Adrenal gland (tissue), 12 donors: Measurements from ENCODE around the gene KANSL1L. TPM values are rescaled to one million over a fixed set of nuclear protein-coding genes. Genes with fewer than 3 reads are reported as not detected.

ENCODE experiments used
- DNase-seq, 7 donors: peaks; one replicate each; pipeline ENCODE4 v3.0.0-alpha.2; 2019 to 2020
- H3K27ac ChIP-seq, 5 donors: fragments of 200-600 bp; sonication (generic) in 4 of 5; 1 replicate in 3 of 5; 2 replicates in 2 of 5; pipeline versions ENCODE4 v1.5.1 to v1.8.0; 2016 to 2020; ENCODE audit warnings: mild to moderate bottlenecking in 1 of 5
- H3K27me3 ChIP-seq: fragments of 200-600 bp; 2 replicates; pipeline ENCODE4 v1.8.0; 2021
- H3K36me3 ChIP-seq, 2 donors: fragments of 200-600 bp; replicated peaks in 1 of 2; 1 replicate in 1 of 2; 2 replicates in 1 of 2; pipeline versions ENCODE4 v1.5.1 to v1.8.0; 2018 to 2022
- H3K4me1 ChIP-seq, 2 donors: fragments of 200-600 bp; replicated peaks in 1 of 2; 1 replicate in 1 of 2; 2 replicates in 1 of 2; pipeline versions ENCODE4 v1.5.1 to v1.8.0; 2018 to 2021
- H3K4me3 ChIP-seq, 4 donors: fragments of 200-600 bp; sonication (generic) in 3 of 4; one replicate each; pipeline ENCODE4 v1.5.1; 2016 to 2018
- H3K9me3 ChIP-seq, 3 donors: fragments of 200-600 bp; sonication (generic) in 1 of 3; replicated peaks in 1 of 3; 1 replicate in 2 of 3; 2 replicates in 1 of 3; pipeline versions ENCODE4 v1.5.1 to v1.8.0; 2016 to 2021
- CTCF ChIP-seq, 6 experiments: fragments of 450-650 bp in 4 of 6; fragments of 200-600 bp in 2 of 6; sonication (generic) in 1 of 6; IDR thresholded peaks; 1 replicate in 5 of 6; 2 replicates in 1 of 6; pipeline versions ENCODE4 v1.5.1 to v1.8.0; 2016 to 2021; ENCODE audit warnings: antibody characterized with exemption in 6 of 6, mild to moderate bottlenecking in 2 of 6, moderate library complexity in 1 of 6
- POLR2A ChIP-seq, 2 donors: fragments of 450-650 bp; IDR thresholded peaks; one replicate each; pipeline ENCODE4 v1.6.1; 2017; ENCODE audit warnings: antibody characterized with exemption in 2 of 2, mild to moderate bottlenecking in 2 of 2, moderate library complexity in 1 of 2
- WGBS, 4 donors: extraction: QIAGEN DNeasy Blood & Tissue Kit in 2 of 4; methylation state at CpG; one replicate each; pipeline versions ENCODE4 v1.1.5 to v1.1.7; 2013 to 2017; 5-methylcytosine and 5-hydroxymethylcytosine counted together
- intact Hi-C, 2 donors: fragments of 100-400 bp; cut with DNase I; formaldehyde crosslinking; loops; one replicate each; pipeline versions ENCODE4 v1.14.1 to v1.15.0; 2022 to 2023
- polyA plus RNA-seq, 3 donors: library from polyadenylated mRNA; stranded (reverse); fragments of 200-250 nt in 2 of 3; fragments of 350-450 nt in 1 of 3; fragmentation: Illumina TruSeq in 1 of 3; extraction: RNeasy Lipid Tissue Mini Kit (QIAGEN cat#74804) in 1 of 3; gene quantifications; one replicate each; pipeline ENCODE4 v1.2.3, GENCODE V29; 2013 to 2014
- total RNA-seq, 9 donors: library from RNA; depleted of rRNA in 4 of 9; stranded (reverse); fragments of >200 nt in 4 of 9; fragments of 120-200 nt in 1 of 9; fragmentation: NEBNext Ultra II Directional in 1 of 9; extraction: Animal tissue kit (Norgen Biotek cat#: 25700) in 1 of 9; gene quantifications; one replicate each; pipeline versions ENCODE4 v1.1.0 to v1.2.4, GENCODE V29; 2013 to 2023
- donor health status: healthy with polysubstance abuse.
- donor health status: Bipolar disorder and iron deficiency.
- donor health status: DM: yes; HTN: yes; CAD: no.
- donor health status: DM: no; HTN: no; CAD: no.
- donor health status: DM: no; HTN: no; CAD: no.
- donor health status: DM: yes; HTN: yes; CAD: no.

The KANSL1L gene
- total and polyA plus RNA-seq, 12 donors, result 5.4 to 36.3 (median 16.0) TPM

DNA sequence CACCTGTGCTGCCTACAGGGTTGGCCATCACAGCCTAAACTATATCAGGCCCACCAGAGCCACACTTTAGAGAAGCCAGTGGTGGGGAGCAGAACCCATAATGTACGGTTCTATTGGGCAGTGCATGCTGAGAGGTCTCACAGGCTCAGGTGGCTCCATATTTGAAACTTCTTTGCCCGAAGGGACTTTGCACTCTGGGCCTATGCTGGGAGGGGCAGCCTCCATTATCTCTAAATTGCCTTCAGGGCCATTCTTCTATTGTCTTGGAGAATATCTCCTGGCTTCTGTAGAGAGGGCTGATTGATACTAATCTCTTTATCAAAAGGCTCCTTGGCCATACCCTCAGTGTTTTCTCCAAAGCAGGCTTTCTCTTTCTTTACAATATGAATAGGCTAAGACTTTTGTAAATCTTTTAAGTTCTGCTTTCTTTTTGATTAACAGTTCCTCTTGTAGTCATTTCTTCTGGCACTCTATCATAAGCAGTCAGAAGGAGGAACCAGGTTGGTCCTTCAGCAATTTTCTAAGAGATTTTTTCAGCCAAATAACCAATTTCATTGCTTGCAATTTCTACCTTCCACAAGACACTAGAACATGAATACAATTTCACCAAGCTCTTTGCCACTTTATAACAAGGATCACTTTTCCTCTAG, 124.2 kb downstream of the KANSL1L start:
- Histone ChIP-seq H3K27ac (no peak overlapping the region), H3K4me3 (no peak overlapping the region), H3K27me3 (no peaks in the 10 kb centered on the region), H3K4me1 (no peaks in the 10 kb centered on the region), H3K36me3 (no peaks in the 10 kb centered on the region), H3K9me3 (no peaks in the 10 kb centered on the region)
- DNase-seq, result no peak
- 97 to 100% (median 99%) methylated on average over 2 of the region's 2 CpGs for WGBS, 4 donors
- intact Hi-C loops, result no loop called here
- TF ChIP-seq POLR2A (IDR thresholded peaks at IDR 0.05), result no peak
- no peak for TF ChIP-seq CTCF (IDR thresholded peaks at IDR 0.05)

GRCh38 chr2:210038078-210038477, 133.1 kb downstream of the KANSL1L start:
- intact Hi-C loops, result no loop called here
- no peak for DNase-seq
- 90 to 95% (median 93%) methylated on average over 3 of the region's 3 CpGs for WGBS, 4 donors
- H3K36me3 ChIP-seq, result no peaks in the 10 kb centered on the region
- no peaks in the 10 kb centered on the region for H3K9me3 ChIP-seq
- TF ChIP-seq CTCF (IDR thresholded peaks at IDR 0.05) (no peak), POLR2A (IDR thresholded peaks at IDR 0.05) (no peak)
- no peak overlapping the region for H3K27ac ChIP-seq
- H3K4me3 ChIP-seq, result no peak overlapping the region
- no peaks in the 10 kb centered on the region for H3K27me3 ChIP-seq
- H3K4me1 ChIP-seq, result no peaks in the 10 kb centered on the region

GRCh38 chr2:210035679-210036078, 135.5 kb downstream of the KANSL1L start:
- intact Hi-C loops, result no loop called here
- no peak overlapping the region for H3K27ac ChIP-seq
- WGBS, 4 donors, result 94 to 97% (median 96%) methylated on average over 4 of the region's 4 CpGs
- DNase-seq, result no peak
- H3K9me3 ChIP-seq, result no peaks in the 10 kb centered on the region
- peaks cover 0 to 1% of the 10 kb centered on the region in 2 donors for H3K4me1 ChIP-seq
- H3K27me3 ChIP-seq, result no peaks in the 10 kb centered on the region
- no peak for TF ChIP-seq CTCF (IDR thresholded peaks at IDR 0.05)
- TF ChIP-seq POLR2A (IDR thresholded peaks at IDR 0.05), result no peak
- no peak overlapping the region for H3K4me3 ChIP-seq
- no peaks in the 10 kb centered on the region for H3K36me3 ChIP-seq

DNA sequence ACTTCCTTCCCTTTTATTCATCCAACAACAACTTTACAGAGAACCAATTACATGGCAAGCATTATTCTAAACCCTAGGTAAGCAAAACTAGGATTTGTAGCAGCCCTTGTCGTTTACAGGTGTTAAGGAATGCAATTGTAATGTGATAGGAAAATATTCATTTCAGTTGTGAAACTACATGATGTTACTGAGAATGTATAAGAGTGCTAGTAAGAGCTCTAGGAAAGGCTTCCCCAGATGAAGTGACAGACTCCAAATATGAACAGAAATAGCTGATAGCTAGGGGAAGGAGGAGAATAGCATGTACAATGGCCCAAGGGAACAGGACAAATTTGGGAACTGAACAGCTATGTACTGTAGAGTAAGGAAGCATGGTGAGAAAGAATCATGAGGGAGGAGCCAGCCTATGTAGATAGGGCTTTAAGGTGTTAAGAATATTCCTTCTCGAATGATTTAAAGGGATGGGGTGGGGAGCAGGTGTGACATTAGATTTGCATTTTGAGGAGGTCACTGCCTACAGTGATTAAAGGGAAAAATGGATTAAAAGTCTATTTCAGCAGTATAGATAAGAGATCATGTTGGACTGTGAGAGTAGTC, 137.0 kb downstream of the KANSL1L start:
- Histone ChIP-seq H3K27me3 (no peaks in the 10 kb centered on the region), H3K36me3 (no peaks in the 10 kb centered on the region), H3K4me1 (peaks cover 6 to 14% of the 10 kb centered on the region in 2 donors), H3K4me3 (no peak overlapping the region), H3K27ac (no peak overlapping the region), H3K9me3 (no peaks in the 10 kb centered on the region)
- TF ChIP-seq POLR2A (IDR thresholded peaks at IDR 0.05) (no peak), CTCF (IDR thresholded peaks at IDR 0.05) (no peak)
- 78 to 96% (median 86%) methylated on average over 2 of the region's 2 CpGs for WGBS, 4 donors
- intact Hi-C loops, result no loop called here
- no peak for DNase-seq
